Erythroblast (primary cell): ENCODE data around the gene CD79A.

Source experiments
- GATA1 ChIP-seq: IDR thresholded peaks from 2 replicates; pipeline ENCODE4 v1.6.1; 2011; ENCODE audit warnings: low read depth, mild to moderate bottlenecking, control low read depth, low read length, moderate library complexity
- POLR2A ChIP-seq: IDR thresholded peaks from 2 replicates; pipeline ENCODE4 v1.6.1; 2011; ENCODE audit warnings: mild to moderate bottlenecking, low read length

- TF ChIP-seq POLR2A (no peak), GATA1 (no peak)
These were observed 32.3 kb upstream of the CD79A start, which contains the start of gene DMRTC2 for GRCh38 chr19:41845001-41845050.
